Panc1 (cell line): ENCODE data around the gene USP3. TPM values are rescaled to one million over a fixed set of nuclear protein-coding genes. Genes with fewer than 3 reads are reported as not detected.
"Not testable (repeated sequence)": the region's sequence is repeated elsewhere in the genome, so short reads cannot be mapped to it uniquely, and the experiment has no call there.

Source experiments
- ATAC-seq: fragments of 200-7000 bp; cut with Tn5 transposase; 2 replicates; pipeline ENCODE4 v1.9.1; 2020; ENCODE audit warnings: mild to moderate bottlenecking, moderate library complexity
- BruUV-seq: library from RNA; stranded (reverse); fragments of 400-500 nt; replicated peaks from 2 replicates; lab custom pipeline; 2021; lab: Mats Ljungman, UMichigan
- CTCF ChIA-PET: fragments of 300-600 bp; sonication (Branson Sonifier 250); formaldehyde crosslinking; loops from one replicate; lab custom pipeline; 2022; ENCODE audit warnings: antibody characterized with exemption; lab: Charles Lee
- POLR2A ChIA-PET: fragments of 300-600 bp; sonication (Branson Sonifier 250); formaldehyde crosslinking; loops from one replicate; lab custom pipeline; 2022; ENCODE audit warnings: antibody characterized with exemption; lab: Charles Lee
- DNase-seq: peaks from one replicate; pipeline ENCODE4 v3.0.0-alpha.2; 2010; ENCODE audit warnings: low read depth, low spot score
- H3K27ac ChIP-seq: 2 replicates; pipeline ENCODE4 v1.5.1; 2011; ENCODE audit warnings: mild to moderate bottlenecking, low read length, inconsistent platforms
- H3K27me3 ChIP-seq: fragments of 200-500 bp; sonication (Bioruptor generic); 2 replicates; pipeline ENCODE4 v1.6.0; 2014; ENCODE audit warnings: low read length, inconsistent platforms; ENCODE audit not compliant: control insufficient read depth, insufficient read depth
- H3K36me3 ChIP-seq: fragments of 200-500 bp; sonication (Bioruptor generic); 2 replicates; pipeline ENCODE4 v1.5.1; 2014; ENCODE audit warnings: inconsistent platforms, mild to moderate bottlenecking, low read length, moderate library complexity; ENCODE audit not compliant: control insufficient read depth, insufficient read depth
- H3K4me1 ChIP-seq: 2 replicates; pipeline ENCODE4 v1.5.1; 2011; ENCODE audit warnings: inconsistent platforms, mild to moderate bottlenecking, low read length, moderate library complexity; ENCODE audit not compliant: control insufficient read depth, insufficient read depth
- H3K4me3 ChIP-seq, 2 experiments: 2 replicates each; pipeline ENCODE4 v1.5.1; 2011 to 2012; ENCODE audit warnings: low read depth in 2 of 2, low read length in 2 of 2, mild to moderate bottlenecking in 2 of 2, inconsistent platforms in 1 of 2, moderate library complexity in 1 of 2
- H3K9me3 ChIP-seq: fragments of 200-500 bp; sonication (Bioruptor generic); 2 replicates; pipeline ENCODE4 v1.5.1; 2014; ENCODE audit warnings: low read depth, mild to moderate bottlenecking, inconsistent platforms, low read length, moderate library complexity; ENCODE audit not compliant: control insufficient read depth, insufficient read depth
- POLR2AphosphoS5 ChIP-seq: IDR thresholded peaks from 2 replicates; pipeline ENCODE4 v1.6.1; 2012; ENCODE audit warnings: mild to moderate bottlenecking, low read depth, low read length, moderate library complexity
- REST ChIP-seq, 2 experiments: IDR thresholded peaks; 2 replicates each; pipeline ENCODE4 v1.6.1; 2011 to 2012; ENCODE audit warnings: low read depth in 2 of 2, control low read depth in 1 of 2, low read length in 1 of 2, mild to moderate bottlenecking in 1 of 2, moderate library complexity in 1 of 2; ENCODE audit not compliant: insufficient read depth in 1 of 2
- SIN3A ChIP-seq: IDR thresholded peaks from 2 replicates; pipeline ENCODE4 v1.6.1; 2012; ENCODE audit warnings: low read depth, mild to moderate bottlenecking, low read length, moderate library complexity, borderline replicate concordance; ENCODE audit not compliant: insufficient read depth
- TCF7L2 ChIP-seq: IDR thresholded peaks from 2 replicates; pipeline ENCODE4 v1.6.1; 2011; ENCODE audit warnings: mild to moderate bottlenecking, low read depth, low read length, inconsistent platforms
- in situ Hi-C: cut with HindIII; loops from 2 replicates; pipeline ENCODE4 v1.10.0; 2016; ENCODE audit warnings: low sequenced_read_pairs, low pct_unique_long_range_greater_than_20kb
- intact Hi-C: fragments of 100-400 bp; cut with micrococcal nuclease; formaldehyde crosslinking; loops from one replicate; pipeline ENCODE4 v1.10.0; 2022; ENCODE audit not compliant: unreplicated experiment
- total RNA-seq: library from RNA; stranded (reverse); gene quantifications from one replicate; pipeline ENCODE4 v1.2.1, GENCODE V29; 2021; ENCODE audit not compliant: unreplicated experiment
- TF ChIP-seq, protein P1 (sequence below): fragments of 450-650 bp; IDR thresholded peaks from 2 replicates; pipeline ENCODE4 v1.5.1; 2017; ENCODE audit warnings: mild to moderate bottlenecking

USP3 gene
- total RNA-seq, 1 experiment from 2014 or later: 51.4 TPM

DNA sequence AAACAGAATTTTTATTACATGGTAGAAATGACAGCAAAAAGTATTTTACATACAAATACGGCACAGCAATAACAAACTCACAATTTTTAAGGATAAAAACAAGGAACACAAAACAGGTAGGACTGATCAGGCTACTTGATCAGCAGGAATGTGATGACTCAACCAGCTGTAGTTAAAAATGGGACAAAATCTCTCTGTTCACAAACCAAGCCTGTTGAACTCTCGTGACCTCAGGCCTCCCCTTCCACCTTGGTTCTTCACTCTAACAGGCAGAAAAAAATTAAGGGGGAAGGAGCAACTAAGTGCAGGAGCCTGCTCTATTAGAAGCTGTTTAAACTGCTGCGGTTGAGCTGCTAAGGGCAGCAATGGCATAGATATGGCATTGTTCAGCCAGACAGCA lies 111.5 kb downstream of the USP3 start:
- Histone ChIP-seq H3K27me3 (no peaks in the 10 kb centered on the region), H3K27ac (no peak overlapping the region), H3K9me3 (no peaks in the 10 kb centered on the region), H3K4me1 (no peaks in the 10 kb centered on the region; the same call in 1 of the 2 replicates), H3K36me3 (no peaks in the 10 kb centered on the region), H3K4me3 (no peak overlapping the region)
- ATAC-seq: no peak
- BruUV-seq: no TSS peak
- in situ Hi-C loops (no loop called here), intact Hi-C loops (no loop called here)
- POLR2A ChIA-PET: interaction anchor here (0.5 kb wide), 1 partner anchor 48 kb away, joined by 11 read pairs; no protein-coding TSS in a partner anchor
- TF ChIP-seq, protein P1, sequence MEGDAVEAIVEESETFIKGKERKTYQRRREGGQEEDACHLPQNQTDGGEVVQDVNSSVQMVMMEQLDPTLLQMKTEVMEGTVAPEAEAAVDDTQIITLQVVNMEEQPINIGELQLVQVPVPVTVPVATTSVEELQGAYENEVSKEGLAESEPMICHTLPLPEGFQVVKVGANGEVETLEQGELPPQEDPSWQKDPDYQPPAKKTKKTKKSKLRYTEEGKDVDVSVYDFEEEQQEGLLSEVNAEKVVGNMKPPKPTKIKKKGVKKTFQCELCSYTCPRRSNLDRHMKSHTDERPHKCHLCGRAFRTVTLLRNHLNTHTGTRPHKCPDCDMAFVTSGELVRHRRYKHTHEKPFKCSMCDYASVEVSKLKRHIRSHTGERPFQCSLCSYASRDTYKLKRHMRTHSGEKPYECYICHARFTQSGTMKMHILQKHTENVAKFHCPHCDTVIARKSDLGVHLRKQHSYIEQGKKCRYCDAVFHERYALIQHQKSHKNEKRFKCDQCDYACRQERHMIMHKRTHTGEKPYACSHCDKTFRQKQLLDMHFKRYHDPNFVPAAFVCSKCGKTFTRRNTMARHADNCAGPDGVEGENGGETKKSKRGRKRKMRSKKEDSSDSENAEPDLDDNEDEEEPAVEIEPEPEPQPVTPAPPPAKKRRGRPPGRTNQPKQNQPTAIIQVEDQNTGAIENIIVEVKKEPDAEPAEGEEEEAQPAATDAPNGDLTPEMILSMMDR: no peak
- TF ChIP-seq SIN3A (no peak), TCF7L2 (no peak), POLR2AphosphoS5 (no peak), REST (IDR thresholded peaks at IDR 0.05; ENCODE audit: insufficient read depth in 1 of 2, low read depth in 2 of 2, low read length in 1 of 2) (no peak)
- no peak for DNase-seq
- CTCF ChIA-PET: no interaction called here

- CTCF ChIA-PET: interaction anchor here (0.6 kb wide), 1 partner anchor 113 kb away, joined by 3 read pairs; no protein-coding TSS in a partner anchor
- ATAC-seq, BruUV-seq, H3K27me3 ChIP-seq, in situ Hi-C loops, H3K4me1 ChIP-seq, DNase-seq, H3K36me3 ChIP-seq, H3K9me3 ChIP-seq, POLR2A ChIA-PET, H3K27ac ChIP-seq, H3K4me3 ChIP-seq, intact Hi-C loops: not testable (repeated sequence)
Measured at GRCh38 chr15:63617147-63617546, 112.8 kb downstream of the USP3 start.

DNA sequence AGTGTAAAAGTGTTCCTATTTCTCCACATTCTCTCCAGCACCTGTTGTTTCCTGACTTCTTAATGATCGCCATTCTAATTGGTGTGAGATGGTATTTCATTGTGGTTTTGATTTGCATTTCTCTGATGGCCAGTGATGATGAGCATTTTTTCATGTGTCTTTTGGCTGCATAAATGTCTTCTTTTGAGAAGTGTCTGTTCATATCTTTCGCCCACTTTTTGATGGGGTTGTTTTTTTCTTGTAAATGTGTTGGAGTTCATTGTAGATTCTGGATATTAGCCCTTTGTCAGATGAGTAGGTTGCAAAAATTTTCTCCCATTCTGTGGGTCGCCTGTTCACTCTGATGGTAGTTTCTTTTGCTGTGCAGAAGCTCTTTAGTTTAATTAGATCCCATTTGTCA lies 113.2 kb downstream of the USP3 start:
- DNase-seq, ATAC-seq, POLR2A ChIA-PET, H3K4me3 ChIP-seq, H3K36me3 ChIP-seq, H3K27me3 ChIP-seq, in situ Hi-C loops, CTCF ChIA-PET, H3K9me3 ChIP-seq, H3K27ac ChIP-seq, intact Hi-C loops, BruUV-seq, H3K4me1 ChIP-seq: not testable (repeated sequence)

- intact Hi-C loops, in situ Hi-C loops, H3K27me3 ChIP-seq, H3K4me1 ChIP-seq, H3K27ac ChIP-seq, H3K36me3 ChIP-seq, POLR2A ChIA-PET, DNase-seq, CTCF ChIA-PET, BruUV-seq, ATAC-seq, H3K4me3 ChIP-seq, H3K9me3 ChIP-seq: not testable (repeated sequence)
Measured at GRCh38 chr15:63620760-63621159, 116.4 kb downstream of the USP3 start.
